A204.1 (cell line): ENCODE measurements around the gene TTC21B.
"Not testable (repeated sequence)": the region's sequence is repeated elsewhere in the genome, so short reads cannot be mapped to it uniquely, and the experiment has no call there.

ENCODE experiments used
- FAIRE-seq: peaks from 2 replicates; lab custom pipeline; 2012; peaks lifted over from hg19 to GRCh38; lab: Jason Lieb, UNC

TTC21B gene

GRCh38 chr2:165953655-165954606 lies at the start of gene TTC21B:
Gene TTC21B, minus strand, starts transcription at chr2:165953776. Its CDS starts 71 bp downstream, at chr2:165953705.
- FAIRE-seq: peak; percentile 86

DNA sequence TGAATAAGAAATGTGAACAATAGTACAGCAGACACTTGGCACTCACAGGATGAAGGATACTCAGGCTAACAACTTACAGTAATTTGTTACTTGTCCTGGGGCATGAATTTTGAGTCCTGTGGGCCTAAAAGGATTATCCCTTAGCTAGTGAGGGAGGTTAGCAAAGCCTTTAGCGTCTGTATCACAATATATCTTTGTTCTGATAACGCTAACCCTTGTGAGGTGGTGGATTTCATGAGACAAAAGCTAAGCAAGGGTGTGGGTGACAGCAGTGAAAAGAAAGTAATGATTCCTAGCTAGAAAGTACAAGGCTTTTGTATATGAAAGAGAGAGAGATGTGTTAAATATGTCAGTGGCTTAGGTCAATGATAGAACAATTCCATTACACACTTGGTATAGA lies 46.8 kb upstream of the TTC21B start:
- FAIRE-seq: no peak

- FAIRE-seq: no peak
Measured at GRCh38 chr2:165990846-165991245, 37.3 kb upstream of the TTC21B start.

DNA sequence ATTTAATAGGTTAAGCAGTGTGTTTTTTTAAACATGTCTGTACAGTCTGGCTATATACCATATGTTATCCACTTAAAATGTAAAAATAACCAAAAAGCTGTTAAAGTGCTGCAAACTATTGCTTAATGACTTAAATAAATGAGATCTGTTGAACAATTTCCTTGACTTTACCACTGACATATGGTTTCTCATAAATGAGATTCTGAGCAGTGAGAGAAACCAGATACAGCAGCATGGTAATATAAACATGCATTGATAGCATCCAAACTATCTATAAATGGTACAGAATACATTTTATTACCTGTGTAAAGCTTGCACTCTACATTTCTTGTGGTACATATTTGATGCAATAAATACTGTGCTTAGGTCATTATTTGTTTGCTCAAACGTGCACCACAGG lies 36.3 kb upstream of the TTC21B start:
- no peak for FAIRE-seq

GRCh38 chr2:165985120-165985519 lies 31.5 kb upstream of the TTC21B start:
- FAIRE-seq: no peak

DNA sequence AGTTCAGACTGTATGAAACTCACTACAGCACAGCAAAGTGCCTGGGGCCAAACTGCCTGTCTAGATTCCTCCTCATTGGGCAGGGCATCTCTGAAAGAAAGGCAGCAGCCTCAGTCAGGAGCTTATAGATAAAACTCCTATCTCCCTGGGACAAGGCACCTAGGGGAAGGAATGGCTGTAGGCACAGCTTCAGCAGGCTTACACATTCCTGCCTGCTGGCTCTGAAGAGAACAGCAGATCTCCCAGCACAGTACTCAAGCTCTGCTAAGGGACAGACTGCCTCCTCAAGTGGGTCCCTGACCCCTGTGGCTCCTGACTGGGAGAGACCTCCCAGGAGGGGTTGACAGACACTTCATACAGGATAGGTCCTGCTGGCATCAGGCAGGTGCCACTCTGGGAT lies 18.6 kb upstream of the TTC21B start:
- FAIRE-seq: not testable (repeated sequence)

GRCh38 chr2:165970663-165971062 lies 17.1 kb upstream of the TTC21B start:
- FAIRE-seq: no peak

DNA sequence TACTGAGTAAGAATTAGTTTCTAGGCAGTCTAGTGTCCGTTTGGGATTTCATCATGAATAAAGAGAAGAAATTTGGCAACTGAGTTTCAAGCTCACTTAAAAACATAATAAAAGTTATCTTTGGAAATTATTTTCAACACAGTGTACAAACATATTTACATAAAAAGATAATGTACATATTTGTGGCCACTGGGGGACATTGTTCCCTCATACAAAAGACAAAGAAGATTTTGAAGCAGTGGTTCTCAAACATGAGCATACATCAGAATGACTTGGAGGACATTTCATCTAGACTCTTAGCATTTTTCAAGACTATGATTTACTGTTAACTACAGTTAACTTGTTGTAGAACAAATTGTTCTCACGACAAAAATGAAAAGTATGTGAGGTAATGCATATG lies 15.7 kb upstream of the TTC21B start:
- FAIRE-seq: no peak

GRCh38 chr2:165967746-165968145 lies 14.2 kb upstream of the TTC21B start:
- no peak for FAIRE-seq

GRCh38 chr2:165961818-165962217 lies 8.2 kb upstream of the TTC21B start:
- no peak for FAIRE-seq

- FAIRE-seq: no peak
Measured at GRCh38 chr2:165959371-165959770, 5.8 kb upstream of the TTC21B start.

GRCh38 chr2:165958313-165958960 lies 4.9 kb upstream of the TTC21B start:
- FAIRE-seq: no peak

GRCh38 chr2:165957030-165957675 lies 3.6 kb upstream of the TTC21B start:
- no peak for FAIRE-seq

DNA sequence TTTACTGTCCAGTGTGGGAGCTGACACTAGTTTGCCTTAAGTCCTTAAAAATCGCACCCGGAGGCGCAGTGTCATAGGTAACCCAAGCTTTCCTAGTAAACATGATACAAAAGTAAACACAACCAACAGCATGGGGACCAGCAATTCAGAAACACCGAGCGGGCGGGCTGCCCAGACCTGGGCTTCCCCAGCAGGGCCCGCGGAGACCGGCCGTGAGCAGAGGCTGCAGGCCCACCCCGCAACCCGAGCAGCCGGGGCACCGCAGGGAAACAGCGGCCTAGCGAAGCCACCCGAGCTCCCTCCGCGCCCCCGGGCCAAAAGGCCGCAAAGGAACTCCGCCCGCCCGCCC lies 296 bp downstream of the TTC21B start:
- no peak for FAIRE-seq

DNA sequence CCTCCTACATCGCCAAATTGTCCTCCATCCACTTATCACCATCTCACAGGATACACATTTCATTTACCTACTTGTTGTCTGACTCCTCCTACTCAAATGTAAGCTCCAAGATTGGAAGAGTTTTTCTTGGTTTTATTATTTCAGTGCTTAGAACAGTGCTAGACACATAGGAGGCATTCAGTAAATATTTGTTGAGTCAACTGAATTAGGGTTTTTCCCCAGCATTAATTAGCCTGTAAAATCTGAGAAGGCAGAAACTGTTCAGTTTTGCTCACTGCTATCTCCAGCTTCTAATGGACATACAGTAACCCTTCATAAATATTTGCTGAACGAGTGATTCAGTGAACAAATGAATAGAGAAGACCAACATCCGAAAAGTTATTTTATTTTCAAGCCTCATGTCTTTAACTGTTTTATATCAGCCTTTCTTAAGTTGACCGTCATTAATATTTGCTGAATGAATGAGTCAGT lies 800 bp downstream of the TTC21B start:
- no peak for FAIRE-seq

DNA sequence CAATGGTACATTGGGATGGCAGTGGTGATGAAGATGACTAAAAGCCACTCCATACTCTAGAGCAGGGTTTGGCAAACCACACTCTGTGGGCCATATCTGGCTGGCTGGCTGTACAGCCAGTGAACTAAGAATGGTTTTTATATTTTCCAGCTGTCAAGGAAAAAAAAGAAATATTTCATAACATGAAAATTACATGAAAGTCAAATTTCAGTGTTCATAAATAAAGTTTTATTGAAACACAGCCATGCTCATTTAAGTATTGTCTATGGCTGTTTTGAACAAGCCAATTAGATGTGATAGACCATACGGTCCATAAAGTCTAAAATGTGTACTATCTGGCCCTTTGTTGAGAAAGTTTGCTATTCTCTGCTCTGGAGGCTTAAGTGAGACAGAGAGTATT lies 1.5 kb downstream of the TTC21B start:
- no peak for FAIRE-seq

DNA sequence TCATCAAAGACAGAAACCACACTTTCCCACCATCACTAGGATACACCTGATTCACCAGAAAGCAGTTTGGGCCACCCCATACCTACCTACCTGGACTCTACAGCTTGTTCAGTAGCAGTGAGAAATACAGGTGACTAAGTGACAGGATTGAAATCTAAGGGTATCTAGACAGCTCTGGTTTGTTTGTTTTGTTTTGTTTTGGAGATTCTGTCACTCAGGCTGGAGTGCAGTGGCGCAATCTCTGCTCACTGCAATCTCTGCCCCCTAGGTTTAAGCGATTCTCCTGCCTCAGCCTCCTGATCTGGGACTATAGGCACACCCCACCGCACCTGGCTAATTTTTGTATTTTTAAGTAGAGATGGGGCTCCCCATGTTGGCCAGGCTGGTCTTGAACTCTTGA lies 3.1 kb downstream of the TTC21B start:
- no peak for FAIRE-seq

DNA sequence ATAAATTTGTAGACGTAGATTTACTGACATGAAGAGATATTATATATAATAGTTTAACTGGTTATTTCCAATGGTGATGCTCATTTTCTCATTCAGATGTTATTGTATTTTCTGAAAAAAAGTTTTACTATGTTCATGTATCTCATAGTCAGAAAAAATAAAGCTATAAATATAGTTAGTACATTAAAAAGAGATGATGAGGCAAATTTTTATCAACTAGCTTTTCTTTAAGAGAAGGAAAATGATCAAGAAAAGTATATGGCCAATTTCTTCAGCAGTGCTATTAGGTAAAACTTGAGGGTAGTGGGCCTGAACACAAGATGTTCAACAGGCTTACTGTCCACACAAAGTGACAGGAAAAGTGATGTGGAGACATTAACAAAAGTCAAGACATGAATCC lies 11.7 kb downstream of the TTC21B start:
- no peak for FAIRE-seq

DNA sequence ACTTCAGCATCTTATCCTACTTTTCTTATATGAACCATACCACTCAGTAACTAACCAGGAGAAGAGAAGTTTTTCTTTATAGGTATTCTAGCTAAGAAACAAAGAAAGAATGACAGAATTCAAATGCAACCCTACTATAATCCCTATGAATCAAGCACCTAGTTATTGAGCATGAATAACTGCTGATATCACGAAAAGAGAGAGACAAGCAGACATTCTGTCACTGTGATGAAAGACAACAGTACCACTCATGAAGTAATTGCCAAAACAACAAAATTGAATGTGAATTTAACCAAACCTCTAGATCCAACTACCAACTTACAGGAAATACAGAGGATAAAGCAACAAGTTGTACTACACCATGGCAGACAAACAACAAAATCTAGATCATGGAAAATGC lies 15.3 kb downstream of the TTC21B start:
- no peak for FAIRE-seq

DNA sequence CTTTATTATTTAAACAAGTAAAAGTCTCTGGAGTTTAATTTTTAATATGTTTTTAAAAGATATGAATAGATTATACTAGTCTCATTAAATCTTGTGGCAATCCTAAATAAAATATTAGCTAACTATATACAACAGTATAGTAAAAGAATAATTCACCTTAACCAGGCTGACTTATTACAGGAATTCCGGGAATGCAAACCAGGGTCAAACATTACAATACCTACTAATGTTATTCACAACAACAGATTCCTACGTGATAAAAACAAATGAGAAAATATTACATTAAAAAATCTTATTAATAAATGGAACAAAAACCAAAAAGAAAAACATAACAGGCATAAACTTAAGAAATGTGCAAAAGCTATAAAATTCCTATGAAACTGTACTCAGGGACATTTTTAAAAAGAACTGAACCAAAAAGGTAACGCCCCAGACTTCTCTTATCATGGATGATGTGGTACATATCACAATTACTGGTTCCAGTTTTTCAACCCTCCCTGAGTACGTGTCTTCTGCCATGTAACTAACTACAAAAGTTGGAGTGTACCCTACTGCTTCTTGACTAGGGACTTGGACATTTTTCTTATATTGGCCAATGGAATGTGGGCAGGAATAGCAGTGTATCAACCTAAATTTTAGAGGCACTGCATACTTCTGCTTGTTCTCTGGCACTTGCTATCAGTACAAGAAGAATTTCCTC lies 20.2 kb downstream of the TTC21B start:
- no peak for FAIRE-seq

DNA sequence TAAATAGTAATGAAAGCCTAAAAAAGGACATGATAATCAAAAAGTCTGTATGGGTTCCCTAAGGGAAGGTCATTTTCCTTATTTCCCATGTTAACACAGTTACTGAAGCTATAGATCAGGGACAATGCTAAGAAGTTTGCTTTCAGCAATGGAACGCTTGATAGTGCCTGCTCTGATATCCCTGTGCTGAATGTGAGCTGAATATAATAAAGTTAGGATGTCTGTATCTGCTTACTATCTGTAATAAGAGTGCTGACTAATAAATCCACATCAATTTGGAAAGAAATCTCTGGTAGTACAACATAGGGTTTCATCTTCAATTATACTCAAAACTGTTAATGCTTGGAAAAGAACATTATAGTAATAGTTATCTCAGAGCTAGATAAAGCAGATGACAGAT lies 25.8 kb downstream of the TTC21B start:
- no peak for FAIRE-seq

DNA sequence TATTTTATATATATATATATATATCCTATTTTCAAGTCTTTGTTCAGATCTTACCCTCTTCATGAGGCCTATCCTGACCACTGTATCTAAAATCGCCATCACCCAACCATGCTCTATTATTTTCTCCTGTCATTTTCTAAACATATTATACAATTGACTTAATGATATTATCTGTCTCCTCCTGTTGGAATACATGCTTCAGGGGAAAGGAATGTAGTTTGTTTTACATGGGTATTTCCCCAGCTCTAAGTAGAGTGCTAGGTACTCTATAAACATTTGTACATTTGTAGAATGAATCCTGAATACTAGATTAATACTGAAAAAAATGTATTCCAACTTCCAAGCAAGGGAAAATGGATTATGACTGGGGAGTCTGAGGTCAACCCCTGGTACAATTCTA lies 26.2 kb downstream of the TTC21B start:
- FAIRE-seq: no peak

DNA sequence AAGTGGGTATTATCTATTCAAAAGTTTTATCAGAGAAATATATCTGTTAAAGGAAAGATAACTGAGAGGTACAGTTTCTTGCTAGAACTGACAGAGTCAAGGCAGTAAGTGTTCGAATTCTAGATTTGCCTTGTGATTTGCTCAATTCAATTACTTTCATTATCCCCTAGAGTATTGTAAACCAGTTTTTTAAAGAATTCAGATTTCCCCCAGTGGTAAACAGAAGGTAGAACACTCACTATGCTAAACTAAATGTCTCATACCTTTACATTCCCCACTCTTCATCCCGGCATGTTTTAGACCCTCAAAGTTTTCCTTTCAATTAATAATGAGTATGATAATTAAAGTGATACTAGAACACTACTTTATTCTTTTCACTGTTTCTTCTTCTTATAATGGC lies 28.6 kb downstream of the TTC21B start:
- FAIRE-seq: no peak
